AG09309 (cell line): Measurements from ENCODE around the gene ZFP57.
A peak's percentile ranks its signal among the peaks of the same experiment; 100 is the strongest.

Experiments
- DNase-seq: peaks from one replicate; pipeline ENCODE4 v3.0.0-alpha.2; 2010; ENCODE audit warnings: low read depth
- H3K4me3 ChIP-seq: 2 replicates; pipeline ENCODE4 v1.5.1; 2011; ENCODE audit warnings: mild to moderate bottlenecking, low read depth, low read length, moderate library complexity; ENCODE audit not compliant: control insufficient read depth
- TF ChIP-seq, protein P1 (sequence below): IDR thresholded peaks from 2 replicates; pipeline ENCODE4 v1.5.1; 2011; ENCODE audit warnings: mild to moderate bottlenecking, low read depth, low read length, inconsistent platforms; ENCODE audit not compliant: insufficient read depth, control insufficient read depth; ENCODE audit errors: missing control alignments

Gene ZFP57

DNA sequence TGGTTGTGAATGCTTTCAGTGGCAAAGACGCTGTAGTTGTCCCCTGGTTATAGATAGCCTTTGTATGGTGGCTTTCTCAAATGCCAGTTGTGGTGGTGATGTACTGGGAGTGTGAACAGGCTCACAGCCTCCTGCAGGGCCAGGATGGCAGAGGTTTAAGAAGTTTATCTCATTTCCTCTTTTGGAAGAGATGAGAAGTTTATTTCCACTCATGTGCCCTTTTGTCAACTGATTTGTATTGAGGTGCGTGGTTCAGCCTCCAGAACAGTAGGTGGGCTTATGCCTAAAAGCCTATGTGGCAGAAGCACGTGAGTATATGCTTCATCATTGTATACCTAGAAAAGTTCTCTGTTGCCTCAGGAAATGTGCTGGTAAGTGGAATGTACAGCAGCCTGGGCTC lies 13.7 kb upstream of the ZFP57 start:
- TF ChIP-seq, protein P1, sequence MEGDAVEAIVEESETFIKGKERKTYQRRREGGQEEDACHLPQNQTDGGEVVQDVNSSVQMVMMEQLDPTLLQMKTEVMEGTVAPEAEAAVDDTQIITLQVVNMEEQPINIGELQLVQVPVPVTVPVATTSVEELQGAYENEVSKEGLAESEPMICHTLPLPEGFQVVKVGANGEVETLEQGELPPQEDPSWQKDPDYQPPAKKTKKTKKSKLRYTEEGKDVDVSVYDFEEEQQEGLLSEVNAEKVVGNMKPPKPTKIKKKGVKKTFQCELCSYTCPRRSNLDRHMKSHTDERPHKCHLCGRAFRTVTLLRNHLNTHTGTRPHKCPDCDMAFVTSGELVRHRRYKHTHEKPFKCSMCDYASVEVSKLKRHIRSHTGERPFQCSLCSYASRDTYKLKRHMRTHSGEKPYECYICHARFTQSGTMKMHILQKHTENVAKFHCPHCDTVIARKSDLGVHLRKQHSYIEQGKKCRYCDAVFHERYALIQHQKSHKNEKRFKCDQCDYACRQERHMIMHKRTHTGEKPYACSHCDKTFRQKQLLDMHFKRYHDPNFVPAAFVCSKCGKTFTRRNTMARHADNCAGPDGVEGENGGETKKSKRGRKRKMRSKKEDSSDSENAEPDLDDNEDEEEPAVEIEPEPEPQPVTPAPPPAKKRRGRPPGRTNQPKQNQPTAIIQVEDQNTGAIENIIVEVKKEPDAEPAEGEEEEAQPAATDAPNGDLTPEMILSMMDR, result no peak
- no peak overlapping the region for H3K4me3 ChIP-seq
- no peak for DNase-seq

DNA sequence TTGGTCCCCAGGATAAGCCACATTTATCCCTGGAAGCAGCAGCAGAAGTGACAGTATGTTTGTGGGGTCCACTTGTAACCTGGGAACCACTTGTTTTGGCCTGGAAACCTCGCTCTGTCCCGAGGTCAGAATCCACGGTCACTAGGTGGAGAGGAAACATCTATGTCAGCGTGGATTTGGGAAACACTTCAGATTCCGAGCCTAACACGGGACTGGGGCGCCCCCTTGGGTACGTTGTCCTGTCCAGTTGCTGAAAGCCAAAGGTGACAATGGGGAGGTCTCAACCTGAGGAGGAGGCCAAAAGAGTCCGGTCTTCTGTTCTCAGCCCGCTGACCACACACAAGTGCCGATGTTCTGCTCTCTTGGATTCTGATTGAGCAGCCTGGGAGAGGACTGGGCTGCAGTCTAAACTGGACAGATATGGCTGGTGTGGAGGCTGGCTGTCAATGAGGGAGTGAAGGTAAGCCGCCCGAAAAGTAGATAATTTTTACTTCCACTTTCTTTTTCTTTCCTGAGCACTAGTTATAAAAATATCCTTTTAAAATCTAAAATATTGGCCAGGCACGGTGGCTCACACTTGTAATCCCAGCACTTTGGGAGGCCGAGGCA lies 4.9 kb upstream of the ZFP57 start:
- DNase-seq, result no peak
- TF ChIP-seq, protein P1, result peak; percentile 3
- no peak overlapping the region for H3K4me3 ChIP-seq

DNA sequence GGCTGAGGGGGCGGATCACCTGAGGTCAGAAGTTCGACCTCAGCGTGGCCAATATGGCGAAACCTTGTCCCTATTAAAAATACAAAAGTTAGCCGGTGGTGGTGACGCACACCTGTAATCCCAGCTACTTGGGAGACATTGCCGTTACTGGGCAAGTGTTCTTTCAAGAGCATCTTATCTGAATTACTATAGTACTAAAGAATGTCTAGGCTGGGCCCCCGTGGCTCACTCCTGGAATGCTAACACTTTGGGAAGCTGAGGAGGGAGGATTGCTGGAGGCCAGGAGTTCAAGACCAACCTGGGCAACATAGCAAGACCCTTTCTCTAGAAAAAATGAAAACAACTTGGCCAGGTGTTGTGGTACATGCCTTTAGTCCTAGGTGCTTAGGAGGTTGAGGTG lies 859 bp upstream of the ZFP57 start:
- DNase-seq, result no peak
- no peak overlapping the region for H3K4me3 ChIP-seq
- TF ChIP-seq, protein P1, result no peak

DNA sequence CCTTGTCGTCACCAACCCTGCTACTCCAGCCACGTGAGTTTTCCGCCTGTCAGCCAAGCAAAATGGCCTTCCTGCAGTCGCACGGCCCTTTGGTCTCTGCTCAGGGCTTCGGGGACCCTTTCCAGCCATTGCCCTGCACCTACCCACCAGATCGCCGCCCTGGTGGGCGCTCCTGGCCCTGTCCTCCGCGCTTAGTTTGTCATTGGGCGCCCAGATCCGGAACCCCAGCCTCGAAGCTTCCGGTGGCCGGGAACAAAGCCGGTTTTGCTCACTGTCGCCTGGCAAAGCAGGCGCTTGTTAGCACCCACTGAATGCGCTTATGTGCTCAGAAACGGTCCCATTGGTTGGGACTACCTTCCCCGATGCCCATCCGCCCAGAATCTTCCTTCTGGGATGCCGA lies 536 bp downstream of the ZFP57 start:
- DNase-seq, result no peak
- H3K4me3 ChIP-seq, result no peak overlapping the region
- TF ChIP-seq, protein P1, result no peak

DNA sequence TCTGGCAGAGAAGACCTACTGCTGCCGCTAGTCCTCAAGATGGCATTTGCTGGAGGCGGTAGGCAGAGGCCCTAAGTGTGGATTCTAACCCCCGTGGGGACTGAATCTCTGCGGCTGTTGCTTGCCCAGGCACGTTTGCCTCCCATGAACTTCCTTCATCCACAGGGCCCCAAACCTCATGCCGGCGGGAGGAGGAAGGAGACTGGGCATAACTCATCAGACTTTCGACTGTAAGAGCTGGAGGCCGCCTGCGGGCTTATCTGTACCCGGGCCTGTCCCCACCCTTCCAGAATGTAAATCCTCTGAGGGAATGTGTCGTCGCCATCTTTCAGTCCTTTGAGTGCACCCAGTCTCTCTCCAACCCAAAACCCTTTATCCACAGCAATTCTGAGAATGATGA lies 990 bp downstream of the ZFP57 start:
- no peak overlapping the region for H3K4me3 ChIP-seq
- TF ChIP-seq, protein P1, result no peak
- no peak for DNase-seq

DNA sequence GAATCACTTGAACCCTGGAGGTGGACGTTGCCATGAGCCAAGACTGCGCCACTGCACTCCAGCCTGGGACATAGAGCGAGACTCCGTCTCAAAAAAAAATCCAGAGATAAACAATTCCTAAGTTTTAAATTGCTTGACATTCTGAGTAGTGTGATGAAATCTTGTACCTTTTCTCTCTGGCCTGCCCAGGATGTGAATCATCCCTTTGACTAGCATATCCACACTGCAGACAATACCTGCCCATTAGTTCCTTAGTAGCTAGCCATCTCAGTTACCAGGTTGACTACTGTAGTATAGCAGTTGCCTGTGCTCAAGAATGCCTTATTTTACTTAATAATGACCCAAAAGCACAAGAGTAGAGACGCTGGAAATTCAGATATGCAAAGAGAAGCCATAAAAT lies 2.8 kb downstream of the ZFP57 start:
- H3K4me3 ChIP-seq, result no peak overlapping the region
- TF ChIP-seq, protein P1, result no peak
- DNase-seq, result no peak
